Measurements from ENCODE around the gene UGT1A1. TPM values are rescaled to one million over a fixed set of nuclear protein-coding genes. Genes with fewer than 3 reads are reported as not detected.
A peak's percentile ranks its signal among the peaks of the same experiment; 100 is the strongest.
"Not testable (repeated sequence)": the region's sequence is repeated elsewhere in the genome, so short reads cannot be mapped to it uniquely, and the experiment has no call there.

UGT1A1 gene
- total and polyA plus RNA-seq, 2 of the 13 experiments (the other 11 are each of a cell fraction or from before 2014, with no cell fraction given): 0.69 to 0.75 TPM

DNA sequence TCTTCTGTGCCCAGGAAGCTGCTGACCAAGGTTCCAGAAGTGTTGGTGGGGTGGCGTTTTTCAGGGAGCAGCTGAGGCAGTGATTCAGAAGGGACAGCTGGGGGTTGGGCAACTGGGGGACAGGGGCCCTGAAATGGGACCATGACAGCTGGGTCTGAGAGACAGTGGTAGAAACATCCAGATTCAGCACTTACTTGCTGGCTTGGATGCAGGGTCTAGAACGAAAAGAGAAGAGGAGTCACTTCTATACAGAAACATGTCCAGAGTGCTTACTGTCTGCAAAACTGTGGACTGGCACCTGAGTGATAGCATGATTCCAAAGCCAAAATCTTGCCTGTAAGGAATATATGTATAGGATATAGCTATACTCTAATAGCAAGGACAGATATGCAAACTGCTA lies 14.2 kb upstream of the UGT1A1 start:
- H3K4me3 ChIP-seq (replicated peaks in 1 of 3; ENCODE audit: insufficient read depth in 1 of 3, low read depth in 2 of 3, low read length in 3 of 3); in situ Hi-C loops (cut with HindIII; ENCODE audit: extremely low pct_ligation_motif_present, low pct_unique_long_range_greater_than_20kb); H3K36me3 ChIP-seq (replicated peaks in 1 of 2; ENCODE audit: control insufficient read depth in 1 of 2, insufficient read depth in 2 of 2, low read length in 2 of 2); H3K79me2 ChIP-seq (ENCODE audit: insufficient read depth, low read length); H2AFZ ChIP-seq (ENCODE audit: low read length); H3K9ac ChIP-seq (ENCODE audit: insufficient read depth, low read depth, low read length); DNase-seq (ENCODE audit: low spot score); intact Hi-C loops (cut with micrococcal nuclease; ENCODE audit: unreplicated experiment); CTCF ChIA-PET (ENCODE audit: low intra/inter-chr PET ratio, low total read pairs); BruUV-seq (replicated peaks); FAIRE-seq; H4K20me1 ChIP-seq (ENCODE audit: insufficient read depth, low read length); TF ChIP-seq SOX6 (IDR thresholded peaks at IDR 0.05): not testable (repeated sequence)
- Histone ChIP-seq H3K9me3 (ENCODE audit: low read length) (peaks cover 15% of the 10 kb centered on the region), H3K27me3 (ENCODE audit: control insufficient read depth in 1 of 2, insufficient read depth in 2 of 2, low read length in 2 of 2) (peaks cover 1 to 64% of the 10 kb centered on the region in 2 experiments; a peak in 4 of 5 replicates), H3K4me2 (ENCODE audit: low read depth, low read length) (peak overlapping the region; percentile 54), H3K4me1 (ENCODE audit: insufficient read depth, low read length) (peaks cover 27% of the 10 kb centered on the region), H3K27ac (ENCODE audit: extremely low read length, insufficient read depth, low read length) (peak overlapping the region; percentile 57)
- ATAC-seq: peak; percentile 51
- 34% methylated on average over 2 of the region's 2 CpGs for WGBS (ENCODE audit: low lambda C conversion rate)
- POLR2A ChIA-PET: interaction anchor here (1.5 to 1.6 kb wide), 2 partner anchors 9 to 12 kb away, joined by 6 to 9 read pairs; no protein-coding TSS in a partner anchor
- TF ChIP-seq SALL1 (CRISPR knock-in tag; IDR thresholded peaks at IDR 0.05) (peak; percentile 37; the same call in 1 of the 2 replicates), SOX6 (CRISPR knock-in tag; IDR thresholded peaks at IDR 0.05) (0 out of 2 replicates have a peak, but pooled peaks have one; percentile 62), ELF4 (CRISPR knock-in tag; IDR thresholded peaks at IDR 0.05; ENCODE audit: borderline replicate concordance) (0 out of 2 replicates have a peak, but pooled peaks have one; percentile 37), TBX2 (CRISPR knock-in tag; IDR thresholded peaks at IDR 0.05; ENCODE audit: borderline replicate concordance) (0 out of 2 replicates have a peak, but pooled peaks have one; percentile 4), RNF2 (conservative IDR thresholded peaks at IDR 0.05; ENCODE audit: low read depth) (0 out of 2 replicates have a peak, but pooled peaks have one; percentile 2), ZNF850 (CRISPR knock-in tag; conservative IDR thresholded peaks at IDR 0.05) (0 out of 2 replicates have a peak, but pooled peaks have one; percentile 3), MED8 (CRISPR knock-in tag; IDR thresholded peaks at IDR 0.05; ENCODE audit: insufficient replicate concordance) (peak; percentile 12), FOXC1 (CRISPR knock-in tag; IDR thresholded peaks at IDR 0.05; ENCODE audit: borderline replicate concordance) (peak; percentile 6; the same call in 1 of the 2 replicates), ZFP37 (CRISPR knock-in tag; IDR thresholded peaks at IDR 0.05; ENCODE audit: borderline replicate concordance) (0 out of 2 replicates have a peak, but pooled peaks have one; percentile 2), ZNF788 (CRISPR knock-in tag; IDR thresholded peaks at IDR 0.05; ENCODE audit: borderline replicate concordance) (0 out of 2 replicates have a peak, but pooled peaks have one; percentile 5), JARID2 (CRISPR knock-in tag; IDR thresholded peaks at IDR 0.05; ENCODE audit: insufficient replicate concordance) (peak; percentile 2), XRCC5 (optimal IDR thresholded peaks at IDR 0.05; ENCODE audit: low read length) (peak; percentile 4)
- TF ChIP-seq, protein P1, sequence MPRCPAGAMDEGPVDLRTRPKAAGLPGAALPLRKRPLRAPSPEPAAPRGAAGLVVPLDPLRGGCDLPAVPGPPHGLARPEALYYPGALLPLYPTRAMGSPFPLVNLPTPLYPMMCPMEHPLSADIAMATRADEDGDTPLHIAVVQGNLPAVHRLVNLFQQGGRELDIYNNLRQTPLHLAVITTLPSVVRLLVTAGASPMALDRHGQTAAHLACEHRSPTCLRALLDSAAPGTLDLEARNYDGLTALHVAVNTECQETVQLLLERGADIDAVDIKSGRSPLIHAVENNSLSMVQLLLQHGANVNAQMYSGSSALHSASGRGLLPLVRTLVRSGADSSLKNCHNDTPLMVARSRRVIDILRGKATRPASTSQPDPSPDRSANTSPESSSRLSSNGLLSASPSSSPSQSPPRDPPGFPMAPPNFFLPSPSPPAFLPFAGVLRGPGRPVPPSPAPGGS (CRISPR knock-in tag; IDR thresholded peaks at IDR 0.05): peak; percentile 30; the same call in 1 of the 2 replicates
- TF ChIP-seq, protein P2, sequence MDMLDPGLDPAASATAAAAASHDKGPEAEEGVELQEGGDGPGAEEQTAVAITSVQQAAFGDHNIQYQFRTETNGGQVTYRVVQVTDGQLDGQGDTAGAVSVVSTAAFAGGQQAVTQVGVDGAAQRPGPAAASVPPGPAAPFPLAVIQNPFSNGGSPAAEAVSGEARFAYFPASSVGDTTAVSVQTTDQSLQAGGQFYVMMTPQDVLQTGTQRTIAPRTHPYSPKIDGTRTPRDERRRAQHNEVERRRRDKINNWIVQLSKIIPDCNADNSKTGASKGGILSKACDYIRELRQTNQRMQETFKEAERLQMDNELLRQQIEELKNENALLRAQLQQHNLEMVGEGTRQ (IDR thresholded peaks at IDR 0.05; ENCODE audit: low read depth, low read length): not testable (repeated sequence)
- TF ChIP-seq, protein P2 (CRISPR knock-in tag; IDR thresholded peaks at IDR 0.05; ENCODE audit: borderline replicate concordance): peak; percentile 52; the same call in 1 of the 2 replicates
- TF ChIP-seq, protein P3, sequence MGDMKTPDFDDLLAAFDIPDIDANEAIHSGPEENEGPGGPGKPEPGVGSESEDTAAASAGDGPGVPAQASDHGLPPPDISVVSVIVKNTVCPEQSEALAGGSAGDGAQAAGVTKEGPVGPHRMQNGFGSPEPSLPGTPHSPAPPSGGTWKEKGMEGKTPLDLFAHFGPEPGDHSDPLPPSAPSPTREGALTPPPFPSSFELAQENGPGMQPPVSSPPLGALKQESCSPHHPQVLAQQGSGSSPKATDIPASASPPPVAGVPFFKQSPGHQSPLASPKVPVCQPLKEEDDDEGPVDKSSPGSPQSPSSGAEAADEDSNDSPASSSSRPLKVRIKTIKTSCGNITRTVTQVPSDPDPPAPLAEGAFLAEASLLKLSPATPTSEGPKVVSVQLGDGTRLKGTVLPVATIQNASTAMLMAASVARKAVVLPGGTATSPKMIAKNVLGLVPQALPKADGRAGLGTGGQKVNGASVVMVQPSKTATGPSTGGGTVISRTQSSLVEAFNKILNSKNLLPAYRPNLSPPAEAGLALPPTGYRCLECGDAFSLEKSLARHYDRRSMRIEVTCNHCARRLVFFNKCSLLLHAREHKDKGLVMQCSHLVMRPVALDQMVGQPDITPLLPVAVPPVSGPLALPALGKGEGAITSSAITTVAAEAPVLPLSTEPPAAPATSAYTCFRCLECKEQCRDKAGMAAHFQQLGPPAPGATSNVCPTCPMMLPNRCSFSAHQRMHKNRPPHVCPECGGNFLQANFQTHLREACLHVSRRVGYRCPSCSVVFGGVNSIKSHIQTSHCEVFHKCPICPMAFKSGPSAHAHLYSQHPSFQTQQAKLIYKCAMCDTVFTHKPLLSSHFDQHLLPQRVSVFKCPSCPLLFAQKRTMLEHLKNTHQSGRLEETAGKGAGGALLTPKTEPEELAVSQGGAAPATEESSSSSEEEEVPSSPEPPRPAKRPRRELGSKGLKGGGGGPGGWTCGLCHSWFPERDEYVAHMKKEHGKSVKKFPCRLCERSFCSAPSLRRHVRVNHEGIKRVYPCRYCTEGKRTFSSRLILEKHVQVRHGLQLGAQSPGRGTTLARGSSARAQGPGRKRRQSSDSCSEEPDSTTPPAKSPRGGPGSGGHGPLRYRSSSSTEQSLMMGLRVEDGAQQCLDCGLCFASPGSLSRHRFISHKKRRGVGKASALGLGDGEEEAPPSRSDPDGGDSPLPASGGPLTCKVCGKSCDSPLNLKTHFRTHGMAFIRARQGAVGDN (CRISPR knock-in tag; IDR thresholded peaks at IDR 0.05): 0 out of 2 replicates have a peak, but pooled peaks have one; percentile 11
